Tongue (tissue), 2 donors: ENCODE measurements around the gene PDE3A. TPM values are rescaled to one million over a fixed set of nuclear protein-coding genes. Genes with fewer than 3 reads are reported as not detected.
"Not testable (repeated sequence)": the region's sequence is repeated elsewhere in the genome, so short reads cannot be mapped to it uniquely, and the experiment has no call there.

Experiments used
- DNase-seq: peaks from one replicate; pipeline ENCODE4 v3.0.0-alpha.2; 2015
- total RNA-seq: library from RNA; depleted of rRNA; stranded (reverse); fragments of >200 nt; gene quantifications from one replicate; pipeline ENCODE4 v1.2.3, GENCODE V29; 2014

The PDE3A gene
- total RNA-seq, 1 donor from 2014 or later, result 25.8 TPM

DNA sequence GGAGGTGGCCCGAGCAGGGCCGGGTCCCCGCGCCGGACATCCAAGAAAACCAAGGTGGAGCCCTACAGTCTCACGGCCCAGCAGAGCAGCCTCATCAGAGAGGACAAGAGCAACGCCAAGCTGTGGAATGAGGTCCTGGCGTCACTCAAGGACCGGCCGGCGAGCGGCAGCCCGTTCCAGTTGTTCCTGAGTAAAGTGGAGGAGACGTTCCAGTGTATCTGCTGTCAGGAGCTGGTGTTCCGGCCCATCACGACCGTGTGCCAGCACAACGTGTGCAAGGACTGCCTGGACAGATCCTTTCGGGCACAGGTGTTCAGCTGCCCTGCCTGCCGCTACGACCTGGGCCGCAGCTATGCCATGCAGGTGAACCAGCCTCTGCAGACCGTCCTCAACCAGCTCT lies 184.2 kb downstream of the PDE3A start:
- not testable (repeated sequence) for DNase-seq

DNA sequence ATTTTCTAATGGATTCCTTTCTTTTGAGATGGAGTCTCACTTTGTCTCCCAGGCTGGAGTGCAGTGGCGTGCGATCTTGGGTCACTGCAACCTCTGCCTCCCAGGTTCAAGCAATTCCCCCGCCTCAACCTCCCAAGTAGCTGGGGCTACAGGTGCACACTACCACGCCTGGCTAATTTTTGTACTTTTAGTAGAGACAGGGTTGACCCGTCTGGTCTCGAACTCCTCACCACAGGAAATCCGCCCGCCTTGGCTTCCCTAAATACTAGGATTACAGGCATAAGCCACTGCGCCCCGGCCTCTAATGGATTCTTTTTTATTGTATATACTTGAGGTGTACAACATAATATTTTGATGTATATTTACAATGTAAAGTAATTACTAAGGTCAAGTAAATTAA lies 186.7 kb downstream of the PDE3A start:
- no peak for DNase-seq

DNA sequence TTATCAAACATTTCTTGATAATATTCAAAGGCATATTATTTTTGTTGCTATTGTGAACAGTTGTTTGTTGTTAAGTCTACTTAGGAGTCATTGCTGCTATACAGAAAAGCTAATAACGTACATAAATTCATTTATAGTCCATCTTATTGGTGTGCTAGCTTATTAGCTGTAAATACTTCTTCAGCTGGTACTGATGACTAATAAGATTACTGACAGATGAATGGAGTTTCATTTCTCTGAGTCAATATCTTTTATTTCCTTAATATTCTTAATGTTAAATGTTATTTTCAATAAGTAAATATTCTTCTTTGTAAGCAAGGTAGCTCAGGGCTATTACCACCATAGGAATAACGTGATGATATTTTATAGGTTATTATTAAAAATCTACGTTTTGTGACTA lies 187.4 kb downstream of the PDE3A start:
- no peak for DNase-seq

DNA sequence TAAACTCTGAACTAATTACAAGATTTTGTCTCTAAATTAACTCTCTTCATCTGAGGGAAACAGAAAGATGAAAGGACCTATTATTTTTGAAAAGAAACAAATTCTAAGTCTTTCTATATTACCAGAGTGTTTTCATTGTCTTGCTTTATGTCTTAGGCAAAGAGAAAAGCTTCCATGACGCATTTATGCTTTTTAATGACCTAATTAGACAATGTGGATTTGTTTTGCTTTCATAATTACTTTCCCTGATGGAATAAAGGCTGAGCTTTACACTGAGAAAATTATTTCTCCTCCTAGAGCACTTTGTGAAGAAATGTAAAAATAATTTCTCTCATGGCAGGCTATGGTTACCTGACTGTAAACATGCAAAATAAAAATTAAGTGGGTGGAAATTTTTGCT lies 188.8 kb downstream of the PDE3A start:
- no peak for DNase-seq

DNA sequence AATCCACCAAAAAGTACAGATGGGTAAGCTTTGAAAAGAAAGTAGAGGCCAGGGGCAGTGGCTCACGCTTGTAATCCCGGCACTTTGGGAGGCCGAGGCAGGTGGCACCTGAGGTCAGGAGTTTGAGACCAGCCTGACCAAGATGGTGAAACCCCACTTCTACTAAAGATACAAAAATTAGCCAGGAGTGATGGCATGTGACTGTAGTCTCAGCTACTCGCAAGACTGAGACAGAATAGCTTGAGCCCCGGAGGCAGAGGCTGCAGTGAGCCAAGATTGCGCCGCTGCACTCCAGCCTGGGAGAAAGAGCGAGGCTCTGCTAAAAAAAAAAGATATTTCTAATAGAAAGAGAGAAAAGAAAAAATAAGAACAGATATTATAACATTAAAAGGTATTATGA lies 192.6 kb downstream of the PDE3A start:
- DNase-seq, result no peak

DNA sequence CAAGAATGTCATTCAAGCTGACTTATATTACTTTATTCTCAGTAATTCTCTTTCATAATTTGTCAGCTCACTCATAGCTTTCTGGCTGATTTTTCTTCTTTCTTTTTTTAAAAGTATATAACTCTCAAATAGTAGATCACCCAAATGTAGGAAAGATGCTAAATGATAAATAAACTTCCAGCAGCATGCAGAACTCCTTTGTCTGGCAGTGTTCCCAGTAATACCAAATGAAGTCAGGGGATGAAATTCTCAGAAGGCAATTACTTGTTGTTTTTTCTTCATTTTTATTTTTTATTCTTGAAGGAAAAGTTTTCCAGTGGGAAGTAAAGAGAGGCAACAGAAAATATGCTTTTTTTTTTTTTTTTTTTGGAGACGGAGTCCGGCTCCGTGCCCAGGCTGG lies 193.5 kb downstream of the PDE3A start:
- peak; percentile 24 for DNase-seq

DNA sequence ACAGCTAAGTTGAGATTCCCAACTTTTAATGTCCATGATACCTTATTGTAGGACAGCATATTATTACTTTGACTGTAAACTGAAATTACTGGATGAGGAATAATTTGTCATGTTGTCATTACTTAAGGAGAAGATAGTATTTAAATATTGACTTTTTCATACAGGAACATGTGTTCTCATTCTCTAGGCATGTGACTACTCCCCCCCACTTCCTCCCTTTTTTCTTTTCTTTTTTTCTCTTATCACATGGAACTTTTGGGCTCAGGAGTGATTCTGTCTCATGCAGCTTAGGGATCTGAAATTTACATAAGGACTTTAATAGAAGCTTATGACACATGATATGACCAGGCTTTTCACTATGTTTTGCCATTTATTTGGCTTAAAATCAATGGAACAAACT lies 199.1 kb downstream of the PDE3A start:
- no peak for DNase-seq

DNA sequence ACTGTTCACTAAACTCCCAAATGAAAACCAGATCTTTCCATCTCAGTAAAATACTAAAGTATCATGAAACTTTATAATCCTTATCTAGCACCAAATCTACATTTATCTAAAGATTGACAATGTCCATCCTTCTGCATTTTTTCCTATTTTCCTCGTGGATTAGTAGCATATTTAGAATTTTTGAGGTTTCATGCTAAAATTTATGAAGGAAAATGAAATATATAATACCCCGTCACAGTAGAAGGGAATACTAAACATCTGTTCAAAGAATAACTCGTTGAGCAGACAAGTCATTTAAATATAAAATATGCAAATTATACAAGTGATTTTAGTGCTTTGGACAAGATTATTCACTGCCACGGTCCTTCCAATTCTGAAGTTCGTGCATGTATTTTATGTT lies 204.1 kb downstream of the PDE3A start:
- no peak for DNase-seq

DNA sequence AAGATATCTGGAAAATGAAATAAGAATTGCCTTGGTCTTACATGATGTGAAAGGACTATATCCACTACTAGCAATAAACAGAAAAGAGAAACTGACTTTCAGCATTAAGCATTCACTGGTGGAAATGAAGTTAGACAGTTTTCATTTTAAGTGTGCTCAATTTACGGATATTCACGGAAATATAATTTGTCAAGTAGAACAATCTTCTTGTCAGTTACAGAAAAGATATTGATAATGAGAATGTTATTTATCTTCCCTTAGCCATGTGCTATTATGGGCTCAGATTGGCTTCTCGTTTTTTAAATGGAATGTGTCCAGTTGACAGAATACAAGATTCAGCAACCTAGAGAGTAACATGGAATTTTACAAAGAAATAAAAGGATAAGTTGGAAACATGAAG lies 208.2 kb downstream of the PDE3A start:
- no peak for DNase-seq

DNA sequence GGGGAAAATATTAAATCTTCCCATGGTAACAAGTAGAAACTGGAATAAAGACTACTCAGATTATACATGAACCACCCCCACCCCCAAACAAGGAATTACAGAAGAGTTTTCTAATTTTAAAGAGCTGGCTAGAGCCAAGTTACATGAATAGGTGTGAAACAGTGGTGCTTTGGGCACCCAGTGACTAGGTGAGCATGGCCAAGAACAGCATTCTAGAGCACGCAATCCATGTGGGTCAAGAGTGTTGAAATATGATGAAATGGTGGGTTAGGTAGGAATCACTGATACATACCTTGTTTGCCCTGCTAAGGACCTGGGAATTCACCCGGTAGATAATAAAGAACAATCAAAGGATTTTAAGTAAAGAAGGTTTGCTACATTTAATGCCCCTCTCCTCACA lies 208.7 kb downstream of the PDE3A start:
- DNase-seq, result no peak

DNA sequence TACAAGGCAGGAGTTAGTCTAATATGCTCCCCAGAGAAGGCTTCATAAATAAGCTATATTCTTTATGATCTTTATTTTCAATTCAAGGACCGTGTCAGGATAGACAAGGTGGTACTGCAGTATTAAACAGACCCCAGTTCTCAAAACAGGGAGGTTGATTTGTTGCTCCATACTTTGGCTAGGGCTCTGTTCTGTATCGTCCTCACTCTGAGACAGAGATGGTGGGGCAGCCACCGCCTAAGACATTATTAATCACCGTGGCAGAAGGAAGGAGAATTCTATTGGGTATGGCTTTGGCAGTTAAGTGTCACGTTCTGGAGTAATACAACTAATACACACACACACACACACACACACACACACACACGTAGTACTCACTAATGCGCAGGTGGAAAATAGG lies 209.8 kb downstream of the PDE3A start:
- DNase-seq, result no peak

DNA sequence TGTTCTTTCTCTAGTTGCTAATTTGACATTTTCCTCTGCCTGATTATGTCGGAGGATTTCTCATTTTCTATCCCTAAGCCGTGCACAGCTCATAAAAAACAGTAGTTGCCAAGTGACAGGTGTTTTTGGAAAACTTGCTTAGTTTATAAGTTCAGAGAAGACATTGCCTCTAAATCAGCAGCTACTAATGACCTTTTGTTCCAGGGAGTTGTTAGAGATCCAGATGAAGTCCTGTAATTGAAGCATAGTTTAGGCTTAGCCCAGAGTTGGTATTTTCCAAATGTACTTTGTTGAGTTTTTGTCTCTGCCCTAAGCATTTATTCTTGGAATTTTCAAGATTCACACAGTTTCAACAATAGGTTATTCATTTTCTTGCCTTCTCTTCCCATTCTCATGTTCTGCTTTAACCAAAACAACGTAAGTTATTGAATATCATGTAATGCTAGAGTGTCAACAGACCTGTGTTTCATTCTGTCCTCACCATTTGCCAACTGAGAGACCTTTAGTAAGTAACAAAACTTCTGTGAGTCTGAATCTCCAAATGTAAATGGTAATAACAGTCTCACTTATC lies 216.8 kb downstream of the PDE3A start:
- DNase-seq, result peak; percentile 4

DNA sequence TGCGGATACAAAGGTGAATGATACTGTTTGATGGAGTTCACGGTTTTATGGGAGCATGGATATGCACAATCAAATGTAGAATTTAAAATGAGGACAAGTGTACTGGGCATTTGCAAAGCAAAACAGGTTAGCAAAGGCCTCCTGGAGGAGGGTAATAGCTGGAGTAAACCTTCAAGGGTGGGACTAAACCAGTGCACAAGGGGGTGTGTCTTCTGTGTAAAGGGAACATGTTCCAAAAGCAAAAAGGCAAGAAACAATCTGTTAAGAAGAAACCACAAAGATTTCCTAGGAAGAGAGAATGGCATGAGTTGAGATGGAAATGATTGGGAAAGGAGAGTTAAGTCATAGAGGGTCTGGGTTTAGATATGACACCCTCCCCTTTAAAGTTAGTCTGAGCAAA lies 217.6 kb downstream of the PDE3A start:
- DNase-seq, result no peak

DNA sequence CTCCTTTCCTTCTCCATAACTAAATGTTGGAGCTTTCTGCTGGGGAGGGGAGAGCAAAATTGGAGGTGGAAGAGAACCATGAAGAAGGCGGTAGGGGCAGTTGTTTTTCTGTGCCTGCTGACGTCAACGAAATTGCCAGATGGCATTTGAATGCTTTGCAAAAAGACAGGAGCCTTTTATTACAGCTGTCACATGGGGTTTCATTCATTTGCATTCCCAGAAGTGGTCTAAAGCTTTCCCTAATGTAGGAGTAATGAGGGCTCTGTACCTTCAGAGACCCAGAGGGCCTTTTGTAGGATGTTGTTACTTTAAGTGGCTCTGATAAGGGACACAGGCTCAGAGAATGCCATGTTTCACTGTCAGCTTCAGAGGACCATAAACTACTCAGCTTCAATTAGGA lies 219.7 kb downstream of the PDE3A start:
- DNase-seq, result peak; percentile 75

DNA sequence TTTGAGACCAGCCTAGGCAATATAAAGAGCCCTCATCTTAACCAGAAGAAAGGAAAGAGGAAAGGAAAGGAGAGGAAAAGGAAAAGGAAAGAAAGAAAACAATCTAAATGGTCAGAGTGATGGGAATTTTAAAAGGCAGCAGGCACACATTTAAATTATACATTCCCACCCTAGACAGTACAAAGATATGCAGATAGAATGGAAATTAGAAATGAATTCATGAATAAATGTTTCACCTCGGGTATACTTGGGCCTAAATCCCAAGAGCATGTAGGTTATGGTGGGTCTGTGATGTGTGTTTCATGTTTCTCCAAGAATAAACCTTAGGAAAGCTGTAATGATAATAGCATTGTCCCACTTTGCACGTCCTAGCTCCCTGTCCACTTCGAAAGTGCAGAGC lies 222.2 kb downstream of the PDE3A start:
- DNase-seq, result no peak

DNA sequence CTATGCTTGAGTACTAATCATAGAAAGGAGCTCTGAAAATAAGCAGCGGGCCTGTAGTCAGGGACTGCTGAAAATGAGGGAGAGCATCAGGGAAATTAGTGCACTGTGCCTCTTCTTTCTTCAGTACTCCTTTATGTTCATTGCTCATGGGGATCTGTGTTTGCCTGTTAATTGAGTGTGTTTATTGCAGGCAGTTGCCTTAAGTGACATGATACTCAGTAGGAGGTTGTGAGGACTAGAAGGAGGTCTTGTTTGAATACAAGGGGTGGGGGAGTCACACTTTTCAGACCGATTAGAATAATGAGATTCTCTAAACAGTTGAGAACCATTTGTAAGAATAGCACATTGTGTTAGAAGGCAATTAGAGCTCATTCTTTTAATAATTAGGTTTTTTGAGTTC lies 224.2 kb downstream of the PDE3A start:
- no peak for DNase-seq

DNA sequence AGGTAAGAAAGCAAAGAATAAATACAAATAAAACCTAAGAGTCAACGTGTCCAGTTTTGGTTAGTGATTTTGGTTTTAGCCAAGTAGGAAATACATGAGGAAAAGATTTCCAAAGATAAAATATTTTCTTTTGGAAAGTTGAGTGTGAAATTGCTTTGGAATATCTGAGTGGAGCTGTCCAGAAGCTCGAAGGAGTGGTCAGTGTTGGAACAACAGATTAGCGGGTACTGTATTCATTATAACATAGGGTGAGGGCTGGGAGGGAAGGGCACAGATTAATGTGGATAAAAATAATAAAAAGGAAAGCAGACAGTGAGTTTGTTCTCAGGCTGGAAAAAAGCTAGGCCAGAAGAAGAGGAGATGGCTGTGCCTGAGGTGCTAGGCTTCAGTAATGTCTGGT lies 225.3 kb downstream of the PDE3A start:
- DNase-seq, result no peak

DNA sequence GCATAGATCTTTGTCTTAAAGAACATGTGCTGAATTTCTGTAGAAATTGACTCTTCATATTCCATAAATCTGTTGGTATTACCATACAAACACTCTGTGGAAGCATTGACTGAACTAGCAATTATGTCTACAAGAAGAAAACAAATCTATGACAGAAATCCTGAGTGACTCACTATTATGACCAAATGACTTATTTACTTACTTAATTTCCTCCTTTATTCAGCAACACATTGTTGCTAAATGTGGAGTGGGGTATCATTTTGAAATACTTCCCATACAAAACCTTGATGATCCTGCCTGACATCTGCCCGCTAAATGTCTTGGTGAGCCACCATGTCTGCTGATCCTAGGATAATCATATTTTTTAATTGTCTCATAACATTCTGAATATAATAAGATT lies 227.7 kb downstream of the PDE3A start:
- DNase-seq, result no peak

DNA sequence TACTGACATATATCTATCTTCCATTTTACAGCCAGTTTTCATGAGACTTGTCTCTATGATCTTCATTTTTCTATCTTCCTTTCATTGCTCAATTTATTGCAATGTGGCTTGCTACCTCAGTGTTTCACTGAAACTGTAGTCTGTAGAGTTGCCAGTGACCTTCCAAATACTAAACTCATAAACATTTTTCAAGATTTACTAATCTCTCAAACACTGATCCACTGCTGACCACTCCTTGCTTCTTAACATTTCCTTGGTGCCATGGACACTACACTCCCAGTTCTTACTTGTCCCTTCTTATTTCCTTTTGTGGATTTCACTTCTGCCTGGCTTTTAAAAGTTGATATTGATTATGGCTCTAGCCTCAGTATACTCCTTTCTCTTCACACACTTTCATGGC lies 231.4 kb downstream of the PDE3A start:
- no peak for DNase-seq

DNA sequence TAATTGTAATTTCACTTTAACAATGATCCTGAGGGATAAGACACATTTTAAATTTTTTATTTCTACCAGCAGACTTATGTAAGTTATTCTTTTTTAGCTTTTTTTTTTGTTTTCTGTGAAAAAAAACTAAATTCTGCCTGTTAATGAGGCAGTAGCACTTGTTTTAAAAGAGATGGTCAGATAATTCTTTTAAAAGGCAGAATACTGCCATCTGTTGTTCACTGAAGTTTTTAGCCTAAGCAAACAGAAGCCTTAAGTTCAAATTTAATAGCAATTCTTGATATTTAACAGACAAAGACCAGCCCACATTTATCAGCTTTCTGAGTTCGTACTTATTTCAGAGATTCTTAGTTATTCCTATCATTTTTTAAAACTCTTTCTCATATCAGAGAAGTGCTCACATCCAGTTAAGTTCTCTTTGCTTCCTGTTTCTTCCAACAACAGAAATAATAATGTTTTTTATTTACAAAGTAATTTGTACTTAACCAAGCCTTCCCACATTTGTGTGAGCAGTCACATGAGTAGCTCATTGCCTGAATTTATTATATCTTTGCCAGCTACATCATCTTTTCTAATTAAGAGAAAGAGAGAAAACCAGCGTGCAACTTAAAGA lies 233.4 kb downstream of the PDE3A start:
- DNase-seq, result peak; percentile 65

DNA sequence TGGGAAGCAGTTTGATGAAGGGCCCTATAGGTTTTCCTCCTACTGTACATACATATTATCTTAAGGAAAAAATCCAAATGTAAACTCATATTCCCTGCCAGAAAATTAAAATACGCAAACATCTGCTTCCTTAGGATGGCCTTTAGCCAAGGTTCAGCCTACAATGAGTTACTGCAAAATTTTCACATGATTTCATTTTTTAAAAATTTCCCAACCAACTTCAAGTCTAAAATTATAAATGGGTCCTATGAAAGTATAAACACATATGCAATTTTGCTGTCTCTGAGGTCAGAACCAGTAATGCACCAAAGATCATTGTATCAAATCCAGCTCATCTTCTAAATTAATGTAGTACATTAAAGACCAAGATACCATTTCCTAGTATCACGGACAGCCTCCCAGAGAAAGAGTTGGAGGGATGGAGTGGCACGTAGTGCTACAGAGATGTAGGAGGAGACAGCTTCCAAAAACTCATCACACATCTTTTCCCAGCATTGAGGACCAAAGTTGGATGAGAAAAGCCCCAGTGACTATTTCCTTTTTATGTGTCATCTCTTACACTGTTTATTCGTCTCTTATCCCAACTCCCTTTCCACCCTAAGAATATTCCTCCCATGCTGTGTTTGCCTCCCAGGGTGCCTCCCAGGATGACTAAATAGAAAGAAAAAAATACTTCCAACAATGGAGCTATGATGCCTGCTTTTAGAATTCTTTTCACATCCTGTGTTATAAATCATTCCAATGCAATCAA lies 234.5 kb downstream of the PDE3A start:
- DNase-seq, result peak; percentile 63

DNA sequence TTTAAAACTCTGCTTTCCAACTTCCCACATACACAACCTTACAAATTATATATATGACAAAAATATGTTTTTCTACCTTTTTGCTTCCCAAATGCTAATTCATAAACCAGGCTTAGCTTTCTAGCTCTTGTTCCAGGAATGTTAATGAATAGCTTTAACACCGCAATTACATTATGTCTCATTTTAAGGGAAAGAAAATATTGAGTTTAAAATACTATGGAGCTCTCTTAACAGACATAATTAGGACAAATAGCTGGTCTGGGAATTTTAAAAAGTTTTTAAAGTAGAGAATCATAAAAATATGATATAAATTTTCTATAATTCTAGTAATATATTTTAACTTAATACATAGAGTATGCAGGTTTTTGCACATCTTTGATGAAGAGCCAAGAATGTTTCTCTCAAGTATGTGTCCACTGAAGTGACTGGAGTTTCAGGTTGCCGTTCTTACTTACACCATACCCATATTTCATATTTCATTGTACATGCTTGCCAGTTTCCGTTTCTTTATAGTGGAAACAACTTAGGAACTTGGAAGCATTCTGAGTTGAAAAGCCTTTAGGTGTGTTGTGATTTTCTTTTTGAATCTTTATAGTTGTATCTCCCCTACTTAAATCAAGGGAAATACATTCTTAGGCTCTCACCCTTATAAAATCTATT lies 236.2 kb downstream of the PDE3A start:
- DNase-seq, result no peak

DNA sequence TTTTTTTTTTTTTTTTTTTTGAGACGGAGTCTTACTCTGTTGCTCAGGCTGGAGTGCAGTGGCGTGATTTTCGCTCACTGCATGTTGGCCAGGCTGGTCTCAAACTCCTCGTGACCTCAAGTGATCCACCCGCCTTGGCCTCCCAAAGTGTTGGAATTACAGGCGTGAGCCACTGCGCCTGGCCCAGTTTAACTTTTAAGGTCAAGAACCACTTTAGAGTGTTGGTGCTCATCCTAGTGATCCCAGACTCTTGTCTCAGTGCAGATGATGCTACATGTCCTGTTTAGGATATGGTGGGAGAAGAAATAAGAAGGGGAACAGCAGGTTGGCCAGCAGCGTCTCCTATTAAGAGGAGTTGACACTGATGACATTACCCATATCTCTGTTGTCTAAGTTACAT lies 246.7 kb downstream of the PDE3A start:
- DNase-seq, result not testable (repeated sequence)

DNA sequence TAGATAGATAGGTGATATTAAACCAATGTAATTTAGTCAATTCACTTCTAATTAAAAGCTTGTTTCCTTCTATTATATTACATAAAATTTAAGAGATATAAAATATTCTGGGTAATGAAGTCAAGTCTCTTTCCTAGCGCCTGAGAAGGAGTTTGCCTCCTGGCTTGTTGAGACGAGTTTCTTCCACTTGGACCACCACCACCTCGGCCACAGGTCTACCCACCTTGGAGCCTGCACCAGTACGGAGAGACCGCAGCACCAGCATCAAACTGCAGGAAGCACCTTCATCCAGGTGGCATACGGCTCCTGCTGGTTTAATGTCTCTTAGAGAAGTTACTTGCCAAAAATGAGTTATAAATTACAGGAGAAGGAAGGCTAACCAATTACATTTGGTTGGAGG lies 247.8 kb downstream of the PDE3A start:
- DNase-seq, result no peak
